GM18951 (cell line): ENCODE results near the gene VPS13D.

Source experiments
- POLR2A ChIP-seq: IDR thresholded peaks from 4 replicates; pipeline ENCODE4 v1.6.1; 2011; ENCODE audit warnings: mild to moderate bottlenecking; ENCODE audit not compliant: insufficient read length, insufficient read depth; ENCODE audit errors: extremely low read depth
- in situ Hi-C: fragments of 300-500 bp; cut with MboI; formaldehyde crosslinking; loops from one replicate; pipeline ENCODE4 v1.12.0; 2022; ENCODE audit warnings: low sequenced_read_pairs, mixed read lengths, inconsistent platforms; ENCODE audit not compliant: unreplicated experiment

VPS13D gene

DNA sequence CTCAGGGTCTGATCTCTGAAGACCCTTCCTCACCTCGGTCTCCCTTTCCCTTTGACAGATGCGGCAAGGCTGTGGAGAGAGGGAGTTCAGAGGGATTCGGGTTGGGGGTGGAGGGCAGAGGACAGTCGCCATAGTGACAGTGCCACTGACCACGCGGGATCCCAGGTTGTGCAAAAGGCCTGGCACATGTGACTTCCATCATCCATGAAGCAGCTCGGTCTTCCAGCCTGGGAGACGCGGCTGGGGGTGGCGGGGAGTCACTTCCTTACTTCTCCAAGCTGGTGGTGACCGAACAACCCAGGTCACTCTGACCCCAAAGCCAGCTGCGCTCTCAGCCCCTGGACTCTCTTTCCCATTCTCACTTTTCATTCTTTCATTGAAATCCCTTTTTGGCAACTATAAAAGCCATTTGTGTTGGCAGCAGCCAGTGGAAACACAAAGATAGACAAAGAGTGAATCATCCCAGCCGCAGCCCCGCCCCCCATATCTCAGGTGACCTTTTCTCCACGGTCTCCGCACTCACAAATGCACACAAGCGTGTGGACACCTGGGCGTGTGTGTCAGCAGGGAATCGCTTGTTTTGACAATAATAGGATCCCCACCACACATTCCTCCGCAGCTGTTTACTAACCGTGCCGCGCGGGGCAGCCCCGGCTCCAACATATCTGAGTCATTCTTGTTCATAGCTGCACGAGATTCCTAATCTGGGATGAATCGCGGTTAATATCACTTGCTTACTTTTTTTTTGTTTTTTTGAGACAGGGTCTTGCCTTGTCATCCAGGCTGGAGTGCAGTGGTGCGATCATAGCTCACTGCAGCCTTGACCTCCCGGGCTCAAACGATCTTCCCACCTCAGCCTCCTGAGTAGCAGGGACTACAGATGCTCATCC, 319.9 kb downstream of the VPS13D start:
- TF ChIP-seq POLR2A, result no peak
- in situ Hi-C loops, result no loop called here

DNA sequence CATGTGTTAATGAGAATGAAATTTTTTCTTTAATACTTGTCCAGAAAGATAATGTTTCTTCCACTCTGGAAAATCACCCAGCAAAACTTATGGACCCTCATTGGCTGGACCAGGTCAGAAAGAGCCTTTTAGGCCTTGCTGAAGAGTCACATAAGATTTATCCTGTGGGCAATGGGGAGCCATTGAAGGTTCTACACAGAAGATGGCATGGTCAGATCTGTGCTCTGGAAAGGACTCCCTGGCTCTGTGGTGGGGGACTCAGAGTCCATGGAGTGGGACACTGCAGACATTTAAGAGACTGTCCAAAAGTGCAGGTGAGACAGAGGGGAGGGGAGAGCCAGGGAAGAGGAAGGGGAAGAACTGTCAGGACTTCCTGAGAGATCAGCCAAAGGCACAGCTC, 321.8 kb downstream of the VPS13D start:
- in situ Hi-C loops, result no loop called here
- TF ChIP-seq POLR2A, result no peak

DNA sequence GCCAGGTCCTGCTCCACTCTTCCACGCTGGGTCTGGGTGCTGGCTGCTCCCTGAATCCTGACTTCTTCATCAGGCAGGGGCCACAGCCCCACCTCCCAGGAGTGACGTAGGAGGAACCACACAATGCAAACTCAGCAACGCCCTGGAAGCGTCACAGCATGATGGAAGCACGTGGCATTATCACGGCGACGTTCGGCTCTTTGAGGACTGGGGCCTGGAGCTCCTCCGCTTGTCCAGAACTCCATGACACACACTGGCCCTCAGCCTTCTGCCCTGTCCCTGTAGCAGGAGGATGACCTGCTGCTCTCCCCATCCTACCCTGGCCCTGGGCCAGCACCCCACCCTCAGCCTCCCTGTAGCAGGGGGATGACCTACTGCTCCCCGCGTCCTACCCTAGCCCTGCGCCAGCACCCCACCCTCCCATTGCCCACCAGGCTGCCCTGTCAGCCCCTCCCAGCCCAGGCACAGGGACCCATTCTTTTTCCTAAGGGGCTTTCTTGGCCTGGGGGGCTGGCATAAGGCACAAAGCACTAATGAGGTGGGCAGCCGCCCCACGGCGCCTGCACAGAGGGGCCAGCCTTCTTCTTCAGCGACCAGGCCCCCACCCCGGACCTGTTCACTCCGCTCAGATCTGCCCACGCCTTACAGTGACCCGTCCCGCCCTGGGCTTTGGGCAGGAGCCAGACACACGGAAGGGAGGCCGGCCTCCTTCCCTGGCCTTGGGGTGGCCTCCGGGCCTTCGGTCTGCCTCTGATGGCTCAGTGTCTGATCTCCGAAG, 322.5 kb downstream of the VPS13D start:
- TF ChIP-seq POLR2A, result no peak
- in situ Hi-C loops, result no loop called here

DNA sequence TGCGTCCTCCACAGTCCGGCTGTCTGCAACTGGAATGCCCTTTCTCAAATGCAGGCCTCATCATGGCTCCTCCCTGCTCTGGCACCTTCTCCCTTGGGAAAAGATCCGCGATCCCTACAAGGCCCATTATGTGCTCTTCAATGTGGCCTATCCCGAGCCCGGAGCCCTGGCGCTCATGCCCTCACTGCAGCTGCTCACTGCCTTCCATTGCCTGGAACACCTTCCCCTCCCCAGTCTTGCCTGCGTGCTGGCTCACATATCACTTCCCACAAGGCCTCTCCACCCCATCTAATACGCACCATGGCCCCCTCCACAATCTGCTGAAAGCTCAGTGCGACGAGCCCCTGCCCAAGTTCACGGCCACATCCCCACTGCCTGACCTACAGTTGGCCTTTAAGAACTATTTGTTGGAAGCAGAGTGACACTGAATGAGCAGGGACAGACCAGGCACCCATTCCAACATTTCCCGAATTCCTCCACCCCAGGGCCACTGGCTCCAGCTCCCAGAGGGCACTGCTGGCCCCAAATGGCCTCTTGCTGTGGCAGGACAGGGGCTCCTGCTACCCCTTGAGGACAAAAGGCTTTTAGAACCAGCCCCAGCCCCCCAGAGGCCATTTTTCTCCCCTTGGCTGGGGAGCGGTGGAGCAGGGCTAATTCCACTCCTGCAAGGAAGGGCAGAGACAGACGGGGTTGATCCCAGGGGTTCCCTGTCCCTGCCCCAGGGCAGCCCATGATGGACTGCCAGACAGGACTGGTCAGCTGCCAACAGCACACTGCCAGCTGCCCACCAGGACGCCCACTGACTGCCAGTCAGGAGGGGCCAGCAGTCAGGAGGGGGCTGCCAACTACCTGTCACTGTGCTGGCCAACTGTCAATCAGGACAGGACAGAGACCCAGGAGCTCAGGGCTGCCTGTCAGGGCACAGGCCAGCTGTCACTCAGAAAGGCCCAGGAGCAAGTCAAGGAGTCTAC, 323.4 kb downstream of the VPS13D start:
- in situ Hi-C loops, result no loop called here

DNA sequence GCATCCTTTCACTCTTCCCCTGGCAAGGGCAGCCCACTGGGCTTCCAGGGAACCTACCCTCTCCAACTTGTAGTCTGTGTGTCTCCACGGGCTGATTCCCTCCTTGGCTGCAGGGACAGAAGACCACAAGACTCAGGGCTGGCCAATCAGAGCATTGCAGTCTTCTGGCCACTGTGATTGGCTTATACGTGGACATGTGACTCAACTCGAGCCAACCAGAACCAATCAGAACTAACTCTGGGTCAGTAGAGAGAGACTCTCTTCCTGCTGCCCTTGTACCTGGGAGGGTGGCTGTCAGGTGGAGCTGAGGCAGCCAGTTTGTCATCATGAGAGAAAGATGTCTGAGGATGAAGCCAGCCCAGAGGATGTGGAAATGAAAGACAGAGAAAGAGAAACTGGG, 324.1 kb downstream of the VPS13D start:
- TF ChIP-seq POLR2A, result no peak

More for the DNA sequence above, 323.4 kb downstream of the VPS13D start:
- TF ChIP-seq POLR2A, result no peak

DNA sequence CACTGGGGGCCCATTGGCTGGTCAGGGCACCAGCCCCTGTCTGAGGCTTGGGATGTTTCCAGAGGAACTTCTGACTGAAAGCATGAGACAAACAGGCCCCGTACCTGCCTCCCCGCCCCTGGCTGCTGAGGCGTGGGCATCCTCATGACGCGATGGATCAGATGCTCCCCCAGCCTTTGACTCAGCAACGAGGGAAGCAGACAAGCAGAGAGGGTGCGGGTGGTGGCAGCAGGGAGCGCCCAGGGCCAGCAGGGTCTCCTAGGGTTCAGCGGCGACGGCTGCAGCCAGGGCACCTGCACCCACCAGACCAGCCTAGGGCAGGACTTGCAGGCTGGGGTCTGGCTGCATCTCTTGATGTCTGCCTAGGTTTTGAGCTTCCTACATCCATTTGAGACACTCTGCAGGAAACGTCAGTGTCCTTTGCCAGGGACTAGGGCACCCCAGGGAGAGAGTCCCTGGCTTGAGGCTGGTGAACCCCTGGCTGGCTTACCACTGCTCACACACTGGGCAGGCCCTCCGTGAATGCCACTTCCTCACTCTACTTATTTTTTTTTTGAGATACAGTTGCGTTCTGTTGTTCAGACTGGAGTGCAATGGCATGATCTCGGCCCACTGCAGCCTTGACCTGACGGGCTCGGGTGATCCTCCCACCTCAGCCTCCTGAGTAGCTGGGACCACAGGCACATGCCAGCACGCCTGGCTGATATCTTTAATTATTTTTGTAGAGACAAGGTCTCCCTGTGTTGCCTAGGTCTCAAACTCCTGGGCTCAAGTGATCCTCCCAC, 324.9 kb downstream of the VPS13D start:
- in situ Hi-C loops, result no loop called here
- TF ChIP-seq POLR2A, result no peak

More for the DNA sequence above, 324.1 kb downstream of the VPS13D start:
- in situ Hi-C loops, result no loop called here

DNA sequence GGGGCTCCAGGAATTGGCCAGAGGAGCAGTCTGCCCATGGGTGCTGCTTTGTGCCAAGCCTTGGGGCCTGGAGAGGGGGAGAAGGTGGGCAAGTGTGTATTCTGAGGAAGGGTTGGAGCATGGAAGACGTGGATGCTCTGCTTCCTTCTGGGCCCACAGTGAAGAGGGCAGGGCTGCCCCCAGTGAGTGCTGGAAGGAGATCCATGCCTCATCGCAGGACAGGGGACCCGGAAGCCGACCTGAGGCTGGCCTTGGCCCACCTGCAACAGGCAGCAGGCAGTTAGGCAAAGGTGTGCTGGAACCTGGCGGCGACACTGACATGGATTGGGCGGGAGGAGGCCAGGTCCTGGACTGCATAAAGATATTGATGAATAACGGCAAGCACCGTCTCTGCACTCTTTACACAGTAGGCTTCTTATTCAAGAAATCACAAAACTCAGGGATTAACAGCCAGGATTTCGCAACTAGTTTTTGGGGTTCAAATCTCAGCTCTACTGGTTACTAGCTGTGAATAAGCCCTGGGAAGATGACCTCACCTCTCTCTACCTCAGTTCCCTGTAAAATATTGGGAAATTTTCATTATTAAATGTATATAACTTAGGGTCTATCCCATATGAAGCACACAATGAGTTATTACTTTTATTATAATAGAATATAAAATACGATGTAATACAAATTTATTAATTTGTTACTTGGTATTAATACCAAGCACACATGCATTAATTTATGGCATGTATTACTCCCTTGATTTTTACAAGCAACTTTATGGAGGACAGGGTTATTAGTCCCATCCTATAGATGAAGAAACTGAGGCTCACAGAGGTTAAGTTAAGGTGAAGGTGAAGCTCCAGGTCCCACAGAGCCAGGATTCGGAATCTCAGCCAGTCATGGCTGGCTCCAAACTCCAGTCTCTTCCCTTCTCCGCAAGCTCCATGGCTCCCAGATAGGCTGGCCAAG, 325.9 kb downstream of the VPS13D start:
- in situ Hi-C loops, result no loop called here
- TF ChIP-seq POLR2A, result no peak

DNA sequence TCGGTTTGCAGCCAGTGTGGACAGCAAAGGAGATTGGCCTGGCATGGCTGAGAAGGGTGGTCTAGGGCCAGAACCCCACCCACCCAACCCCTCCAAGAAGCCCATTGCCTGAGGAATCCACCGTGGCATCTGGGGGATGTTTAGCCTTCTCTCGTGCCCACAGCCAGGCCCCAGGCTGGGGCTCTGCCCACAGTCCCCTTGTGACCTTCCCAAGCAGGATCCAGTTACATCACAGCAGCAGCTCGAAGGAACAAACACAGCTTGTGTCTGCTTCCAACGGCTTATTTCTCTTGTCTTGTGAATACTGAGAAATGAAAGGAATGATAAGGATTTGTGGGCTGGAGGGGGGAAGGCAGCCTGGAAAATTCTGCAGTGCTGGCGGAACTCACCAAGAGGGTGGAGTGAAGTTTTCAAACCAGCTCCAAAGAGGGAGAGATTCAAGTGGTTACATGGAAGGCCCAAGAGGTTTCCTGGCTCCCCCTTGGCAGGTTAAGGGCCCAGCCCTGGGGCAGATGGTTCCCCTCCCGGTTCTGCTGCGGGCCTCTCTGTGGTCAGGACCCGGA, 326.6 kb downstream of the VPS13D start:
- in situ Hi-C loops, result no loop called here
- no peak for TF ChIP-seq POLR2A

DNA sequence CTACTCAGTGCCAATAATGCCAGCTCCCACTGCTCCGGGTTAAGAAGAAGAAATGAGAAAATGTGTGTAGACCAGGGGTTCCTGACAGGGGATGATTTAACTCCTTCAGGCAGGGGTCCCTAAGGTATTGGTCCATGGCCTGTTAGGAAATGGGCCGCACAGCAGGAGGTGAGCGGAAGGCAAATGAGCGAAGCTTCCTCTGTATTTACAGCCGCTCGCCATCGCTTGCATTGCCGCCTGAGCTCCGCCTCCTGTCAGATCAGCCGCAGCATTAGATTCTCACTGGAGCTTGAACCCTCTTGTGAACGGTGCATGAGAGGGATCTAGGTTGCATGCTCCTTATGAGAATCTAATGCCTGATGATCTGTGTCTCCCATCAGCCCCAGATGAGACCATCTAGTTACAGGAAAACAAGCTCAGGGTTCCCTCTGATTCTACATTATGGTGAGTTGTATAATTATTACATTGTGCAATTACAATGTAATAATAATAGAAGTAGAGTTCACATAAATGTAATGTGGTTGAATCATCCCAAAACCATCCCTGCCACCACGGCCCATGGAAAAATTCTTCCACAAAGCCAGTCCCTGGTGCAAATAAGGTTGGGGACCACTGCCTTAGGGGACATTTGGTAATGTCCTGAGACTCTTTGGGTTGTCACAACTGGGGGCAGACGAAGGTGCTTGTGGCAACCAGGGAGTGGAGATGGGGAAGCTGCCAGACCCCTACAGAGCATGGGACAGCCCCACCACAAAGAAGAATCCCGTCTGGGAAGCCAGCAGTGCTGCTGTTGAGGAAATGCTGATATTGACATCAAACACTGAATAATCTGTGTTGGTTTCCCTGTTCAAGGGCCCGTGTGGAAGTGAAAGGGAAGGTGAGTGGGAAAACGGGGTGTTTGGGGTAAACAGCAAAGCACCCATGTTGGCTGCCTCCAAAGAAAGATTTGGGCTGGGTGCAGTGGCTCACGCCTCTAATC, 327.4 kb downstream of the VPS13D start:
- no peak for TF ChIP-seq POLR2A
- in situ Hi-C loops, result no loop called here

DNA sequence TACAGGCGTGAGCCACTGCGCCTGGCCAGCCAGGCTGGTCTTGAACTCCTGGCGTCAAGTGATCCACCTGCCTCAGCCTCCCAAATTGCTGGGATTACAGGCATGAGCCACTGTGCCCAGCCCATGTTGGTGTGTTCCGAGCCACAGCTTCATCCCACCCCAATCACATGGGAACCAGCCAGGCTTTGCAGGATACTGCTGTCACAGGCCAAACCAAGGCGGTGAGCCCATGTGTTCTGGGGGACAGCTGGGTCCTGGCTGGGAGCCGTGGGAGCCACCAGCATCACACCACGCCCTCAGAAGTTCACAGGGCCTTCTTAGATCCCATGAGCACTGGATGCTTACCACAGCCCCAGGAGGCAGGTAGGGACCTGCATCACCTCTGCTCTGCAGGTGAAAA, 331.3 kb downstream of the VPS13D start:
- TF ChIP-seq POLR2A, result no peak
- in situ Hi-C loops, result no loop called here
